ENCODE measurements around the gene MAGI2.

MAGI2 gene

GRCh38 chr7:79298145-79298760 lies 155.2 kb downstream of the MAGI2 start:
- DNase-seq = no peak

GRCh38 chr7:79296553-79297320 lies 156.7 kb downstream of the MAGI2 start:
- no peak for DNase-seq

- DNase-seq = no peak
Measured at GRCh38 chr7:79293655-79294142, 159.8 kb downstream of the MAGI2 start.

GRCh38 chr7:79292834-79293233 lies 160.6 kb downstream of the MAGI2 start:
- no peak for DNase-seq

- DNase-seq = no peak
Measured at GRCh38 chr7:79291498-79291865, 162.0 kb downstream of the MAGI2 start.

- no peak for DNase-seq
Measured at GRCh38 chr7:79290841-79291497, 162.5 kb downstream of the MAGI2 start.

- DNase-seq = no peak
Measured at GRCh38 chr7:79290398-79290797, 163.1 kb downstream of the MAGI2 start.

GRCh38 chr7:79288655-79289054 lies 164.8 kb downstream of the MAGI2 start:
- DNase-seq = no peak

GRCh38 chr7:79287981-79288380 lies 165.5 kb downstream of the MAGI2 start:
- DNase-seq = no peak

- no peak for DNase-seq
Measured at GRCh38 chr7:79286181-79286580, 167.3 kb downstream of the MAGI2 start.

GRCh38 chr7:79285756-79286155 lies 167.7 kb downstream of the MAGI2 start:
- DNase-seq = no peak

GRCh38 chr7:79284211-79284610 lies 169.3 kb downstream of the MAGI2 start:
- no peak for DNase-seq

- no peak for DNase-seq
Measured at GRCh38 chr7:79282882-79283602, 170.4 kb downstream of the MAGI2 start.

GRCh38 chr7:79282070-79282694 lies 171.3 kb downstream of the MAGI2 start:
- DNase-seq = no peak

- DNase-seq = no peak
Measured at GRCh38 chr7:79281426-79281825, 172.0 kb downstream of the MAGI2 start.

- no peak for DNase-seq
Measured at GRCh38 chr7:79272938-79273337, 180.5 kb downstream of the MAGI2 start.

GRCh38 chr7:79272066-79272669 lies 181.3 kb downstream of the MAGI2 start:
- DNase-seq = no peak

- no peak for DNase-seq
Measured at GRCh38 chr7:79268730-79269129, 184.7 kb downstream of the MAGI2 start.

- no peak for DNase-seq
Measured at GRCh38 chr7:79258826-79259225, 194.6 kb downstream of the MAGI2 start.

GRCh38 chr7:79257959-79258358 lies 195.5 kb downstream of the MAGI2 start:
- DNase-seq = no peak

GRCh38 chr7:79245623-79246249 lies 207.7 kb downstream of the MAGI2 start:
- no peak for DNase-seq

GRCh38 chr7:79244482-79244881 lies 209.0 kb downstream of the MAGI2 start:
- DNase-seq = no peak
